ENCODE measurements around the gene SH3RF3.

Gene SH3RF3

DNA sequence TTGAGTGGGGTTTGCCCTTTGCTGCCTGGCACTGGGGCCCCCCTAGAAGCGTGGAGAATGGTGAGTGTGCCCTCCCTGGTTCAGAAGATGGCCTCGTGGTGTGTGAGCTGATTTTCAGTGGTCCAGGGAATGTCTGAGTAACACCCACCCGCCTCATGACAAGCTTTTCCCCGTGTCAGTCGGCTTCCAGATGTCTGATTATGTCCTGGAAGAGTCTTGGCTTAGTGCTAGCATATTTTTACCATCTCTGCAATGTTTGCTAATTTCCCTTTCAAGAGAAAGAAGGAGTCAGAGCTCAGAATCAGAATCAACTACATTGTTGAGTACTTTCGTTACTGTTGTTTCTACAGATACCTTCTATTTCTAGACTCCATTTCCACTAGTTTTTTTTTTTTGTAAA, 270.1 kb downstream of the SH3RF3 start:
- Histone ChIP-seq H3K36me3 (ENCODE audit: control insufficient read depth, insufficient read depth, low read length) (no peaks in the 10 kb centered on the region), H3K27ac (ENCODE audit: low read depth, low read length, severe bottlenecking) (no peak overlapping the region), H3K4me3 (ENCODE audit: extremely low read depth, insufficient read depth, low read length, poor library complexity, severe bottlenecking) (no peak overlapping the region), H3K9me3 (ENCODE audit: control insufficient read depth, low read length) (no peaks in the 10 kb centered on the region), H3K4me1 (ENCODE audit: control insufficient read depth, insufficient read depth, low read length, poor library complexity, severe bottlenecking) (peaks cover 8% of the 10 kb centered on the region)
- 81 to 93% methylated on average over 2 to 4 of the region's 6 CpGs for whole genome bisulfite sequencing, 2 experiments (ENCODE audit: insufficient coverage in 2 of 2)

DNA sequence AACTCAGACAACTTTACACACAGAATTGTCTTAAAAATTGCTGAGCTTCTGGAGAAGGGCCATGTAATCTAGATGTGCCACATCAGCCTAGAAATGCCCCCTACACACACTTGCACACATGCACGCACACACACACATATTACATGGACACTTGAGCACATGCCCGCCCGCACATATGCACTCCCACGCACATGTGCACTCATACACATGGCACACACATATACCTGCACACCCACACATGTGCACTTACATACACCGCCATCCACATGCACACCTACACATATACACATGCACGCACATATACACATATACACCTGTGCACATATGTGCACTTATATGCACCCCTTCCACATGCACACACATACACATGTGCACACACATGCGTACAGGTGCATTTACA, 271.1 kb downstream of the SH3RF3 start:
- Histone ChIP-seq H3K4me3 (ENCODE audit: extremely low read depth, insufficient read depth, low read length, poor library complexity, severe bottlenecking) (no peak overlapping the region), H3K36me3 (ENCODE audit: control insufficient read depth, insufficient read depth, low read length) (no peaks in the 10 kb centered on the region), H3K4me1 (ENCODE audit: control insufficient read depth, insufficient read depth, low read length, poor library complexity, severe bottlenecking) (peaks cover 8% of the 10 kb centered on the region), H3K9me3 (ENCODE audit: control insufficient read depth, low read length) (no peaks in the 10 kb centered on the region), H3K27ac (ENCODE audit: low read depth, low read length, severe bottlenecking) (no peak overlapping the region)
- WGBS, 2 experiments (ENCODE audit: insufficient coverage in 2 of 2), result 84 to 92% methylated on average over 7 of the region's 7 CpGs

DNA sequence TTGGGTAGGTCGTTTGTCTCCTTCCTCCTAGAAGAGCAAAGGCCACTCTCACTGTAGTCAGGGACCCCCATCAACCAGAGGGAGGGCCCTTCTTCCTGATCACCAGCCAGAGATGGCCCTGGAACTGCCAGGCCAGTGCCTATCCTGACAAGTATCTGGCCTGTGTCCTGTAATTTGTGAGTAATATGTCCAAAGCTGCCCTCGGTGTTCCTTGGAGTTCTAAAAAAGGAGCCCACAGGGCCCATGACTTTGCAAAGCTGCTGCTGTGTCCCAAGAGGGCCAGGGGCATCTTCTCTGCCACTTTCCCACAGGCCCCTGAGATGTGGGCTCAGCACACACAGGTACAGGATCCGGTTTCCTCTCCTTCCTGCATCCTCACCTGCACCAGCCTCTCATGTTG, 272.4 kb downstream of the SH3RF3 start:
- Histone ChIP-seq H3K4me1 (ENCODE audit: control insufficient read depth, insufficient read depth, low read length, poor library complexity, severe bottlenecking) (peaks cover 8% of the 10 kb centered on the region), H3K27ac (ENCODE audit: low read depth, low read length, severe bottlenecking) (no peak overlapping the region), H3K9me3 (ENCODE audit: control insufficient read depth, low read length) (no peaks in the 10 kb centered on the region), H3K36me3 (ENCODE audit: control insufficient read depth, insufficient read depth, low read length) (no peaks in the 10 kb centered on the region), H3K4me3 (ENCODE audit: extremely low read depth, insufficient read depth, low read length, poor library complexity, severe bottlenecking) (no peak overlapping the region)
- 82 to 93% methylated on average over 1 to 2 of the region's 3 CpGs for WGBS, 2 experiments (ENCODE audit: insufficient coverage in 2 of 2)

DNA sequence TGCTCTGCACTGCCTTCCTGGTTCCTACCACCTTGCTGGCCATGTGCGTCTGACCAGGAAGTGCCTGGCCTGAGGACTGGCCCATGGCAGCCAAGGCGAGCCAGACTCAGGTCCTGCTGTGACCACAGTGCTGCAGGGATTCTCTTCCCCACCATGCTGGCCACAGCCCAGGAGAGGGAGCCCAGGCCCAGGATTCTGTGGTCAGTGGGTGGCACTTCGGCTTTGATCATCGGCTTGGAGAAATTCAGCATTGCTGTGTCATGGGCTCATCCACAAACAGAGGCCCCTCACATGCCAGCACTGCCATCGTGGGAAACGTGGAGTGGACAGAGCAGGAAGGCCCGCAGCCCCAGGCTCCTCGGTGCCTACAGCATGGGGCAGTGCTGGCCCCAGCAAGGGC, 273.2 kb downstream of the SH3RF3 start:
- no peak overlapping the region for H3K27ac ChIP-seq (ENCODE audit: low read depth, low read length, severe bottlenecking)
- 90 to 93% methylated on average over 7 to 8 of the region's 8 CpGs for WGBS, 2 experiments (ENCODE audit: insufficient coverage in 2 of 2)

DNA sequence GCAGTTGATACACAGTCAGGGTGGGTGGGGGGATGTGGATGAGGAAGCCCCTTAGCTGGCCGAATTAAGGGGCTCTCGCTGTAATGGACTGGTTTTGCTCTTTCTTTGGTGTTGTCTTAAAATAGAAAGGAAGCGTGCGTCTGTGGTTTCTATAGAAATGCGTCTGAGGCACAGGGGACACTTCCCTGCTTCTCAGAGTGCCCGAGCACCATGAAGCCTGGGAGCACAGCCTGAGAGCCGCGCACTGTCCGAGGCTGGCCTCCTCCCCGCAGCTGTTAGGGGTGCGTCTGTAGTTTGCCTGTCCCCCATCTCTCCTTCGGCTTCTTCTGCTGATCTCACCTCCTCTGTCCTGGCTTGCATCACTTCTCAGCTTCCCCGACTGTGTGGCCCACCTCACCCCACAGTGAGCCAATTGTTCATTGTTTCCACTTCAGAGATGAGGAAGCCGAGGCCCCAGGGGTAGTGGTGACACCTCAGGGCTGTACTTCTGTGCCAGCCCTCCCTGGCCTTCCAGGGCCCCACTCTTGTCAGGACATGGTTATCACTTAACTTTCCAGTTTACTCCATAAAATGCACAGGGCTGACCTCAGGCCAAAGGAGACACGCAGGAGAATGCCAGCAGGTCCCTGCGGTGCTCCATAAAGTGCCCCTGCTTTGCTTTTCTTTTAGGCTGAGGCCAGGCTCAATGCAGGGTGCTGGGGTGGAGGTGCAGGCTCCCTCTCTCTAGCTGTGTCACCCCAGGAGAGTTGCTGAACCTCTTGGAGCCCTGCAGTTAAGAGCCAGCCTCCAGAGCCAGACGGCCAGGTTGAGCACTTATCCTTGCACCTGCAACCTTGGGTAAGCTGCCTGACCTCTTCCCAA, 274.2 kb downstream of the SH3RF3 start:
- Histone ChIP-seq H3K27ac (ENCODE audit: low read depth, low read length, severe bottlenecking) (no peak overlapping the region), H3K4me1 (ENCODE audit: control insufficient read depth, insufficient read depth, low read length, poor library complexity, severe bottlenecking) (peaks cover 8% of the 10 kb centered on the region), H3K4me3 (ENCODE audit: extremely low read depth, insufficient read depth, low read length, poor library complexity, severe bottlenecking) (no peak overlapping the region), H3K9me3 (ENCODE audit: control insufficient read depth, low read length) (no peaks in the 10 kb centered on the region), H3K36me3 (ENCODE audit: control insufficient read depth, insufficient read depth, low read length) (no peaks in the 10 kb centered on the region)
- 86 to 92% methylated on average over 16 to 17 of the region's 17 CpGs for WGBS, 2 experiments (ENCODE audit: insufficient coverage in 2 of 2)

More for the DNA sequence above, 273.2 kb downstream of the SH3RF3 start:
- Histone ChIP-seq H3K9me3 (ENCODE audit: control insufficient read depth, low read length) (no peaks in the 10 kb centered on the region), H3K36me3 (ENCODE audit: control insufficient read depth, insufficient read depth, low read length) (no peaks in the 10 kb centered on the region), H3K4me1 (ENCODE audit: control insufficient read depth, insufficient read depth, low read length, poor library complexity, severe bottlenecking) (peaks cover 8% of the 10 kb centered on the region), H3K4me3 (ENCODE audit: extremely low read depth, insufficient read depth, low read length, poor library complexity, severe bottlenecking) (no peak overlapping the region)

DNA sequence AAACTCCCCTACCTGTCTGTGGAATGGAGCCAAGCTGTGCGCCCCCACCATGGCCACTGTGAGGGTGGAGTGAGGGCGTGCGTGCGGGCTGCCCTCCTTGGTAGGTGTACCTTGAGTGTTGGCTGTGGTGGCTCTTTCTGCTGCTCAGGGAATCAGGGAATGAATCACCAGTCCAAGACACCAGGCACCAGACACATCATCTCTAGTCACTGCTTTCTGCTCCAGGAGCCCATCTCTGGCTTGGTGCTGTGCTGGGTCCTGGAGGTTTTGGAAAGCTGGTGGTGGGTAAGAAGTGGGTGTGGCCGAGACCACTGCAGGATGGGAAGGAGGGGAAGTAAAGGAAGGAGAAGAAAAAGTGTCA, 274.8 kb downstream of the SH3RF3 start:
- Histone ChIP-seq H3K36me3 (ENCODE audit: control insufficient read depth, insufficient read depth, low read length) (no peaks in the 10 kb centered on the region), H3K9me3 (ENCODE audit: control insufficient read depth, low read length) (no peaks in the 10 kb centered on the region), H3K27ac (ENCODE audit: low read depth, low read length, severe bottlenecking) (no peak overlapping the region), H3K4me3 (ENCODE audit: extremely low read depth, insufficient read depth, low read length, poor library complexity, severe bottlenecking) (no peak overlapping the region), H3K4me1 (ENCODE audit: control insufficient read depth, insufficient read depth, low read length, poor library complexity, severe bottlenecking) (peaks cover 8% of the 10 kb centered on the region)
- 80 to 100% methylated on average over 1 of the region's 5 CpGs for WGBS, 2 experiments (ENCODE audit: insufficient coverage in 2 of 2)

DNA sequence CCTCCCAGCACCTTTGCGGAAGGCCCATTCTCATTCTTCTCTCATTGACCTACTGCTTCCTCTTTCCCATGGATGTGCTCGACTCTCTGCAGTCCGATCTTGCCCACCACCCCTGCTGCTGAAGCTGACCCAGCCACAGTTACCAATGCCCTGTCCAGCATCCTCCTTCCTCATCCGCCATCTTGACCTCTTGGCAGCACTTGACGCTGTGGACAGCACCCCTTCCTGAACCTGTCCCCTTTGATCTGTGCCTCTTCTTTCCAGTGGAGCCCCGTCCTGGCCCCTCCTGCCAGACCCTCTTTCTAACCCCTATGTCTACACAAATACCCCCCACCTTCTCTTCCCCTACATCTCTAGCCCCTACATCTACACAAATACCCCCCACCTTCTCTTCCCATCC, 275.7 kb downstream of the SH3RF3 start:
- Histone ChIP-seq H3K4me3 (ENCODE audit: extremely low read depth, insufficient read depth, low read length, poor library complexity, severe bottlenecking) (no peak overlapping the region), H3K4me1 (ENCODE audit: control insufficient read depth, insufficient read depth, low read length, poor library complexity, severe bottlenecking) (peaks cover 8% of the 10 kb centered on the region), H3K27ac (ENCODE audit: low read depth, low read length, severe bottlenecking) (no peak overlapping the region), H3K36me3 (ENCODE audit: control insufficient read depth, insufficient read depth, low read length) (no peaks in the 10 kb centered on the region), H3K9me3 (ENCODE audit: control insufficient read depth, low read length) (no peaks in the 10 kb centered on the region)
- 91 to 93% methylated on average over 3 to 6 of the region's 6 CpGs for WGBS, 2 experiments (ENCODE audit: insufficient coverage in 2 of 2)

DNA sequence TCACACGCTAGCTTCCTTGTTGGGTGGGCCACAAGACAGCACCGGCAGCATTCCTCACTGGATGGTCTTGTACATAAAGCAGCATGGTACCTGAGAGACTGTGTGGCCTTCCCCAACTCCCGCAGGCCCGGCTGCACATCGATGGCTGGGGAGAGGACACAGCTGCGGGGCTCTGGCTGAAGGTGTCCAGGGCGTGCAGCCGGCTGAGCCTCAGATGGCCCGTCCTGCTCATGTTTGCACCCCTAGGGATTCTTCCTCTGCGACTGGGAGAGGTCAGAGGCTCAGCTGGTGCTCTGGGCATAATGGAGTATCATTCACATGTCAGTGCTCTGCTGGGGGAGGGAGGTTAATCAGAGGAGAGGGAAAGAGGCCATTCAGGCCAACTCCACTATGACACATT, 276.9 kb downstream of the SH3RF3 start:
- no peak overlapping the region for H3K4me3 ChIP-seq (ENCODE audit: extremely low read depth, insufficient read depth, low read length, poor library complexity, severe bottlenecking)
- no peaks in the 10 kb centered on the region for H3K9me3 ChIP-seq (ENCODE audit: control insufficient read depth, low read length)
- H3K36me3 ChIP-seq (ENCODE audit: control insufficient read depth, insufficient read depth, low read length), result no peaks in the 10 kb centered on the region
- 84 to 91% methylated on average over 7 to 10 of the region's 10 CpGs for WGBS, 2 experiments (ENCODE audit: insufficient coverage in 2 of 2)
- H3K27ac ChIP-seq (ENCODE audit: low read depth, low read length, severe bottlenecking), result no peak overlapping the region
- peaks cover 8% of the 10 kb centered on the region for H3K4me1 ChIP-seq (ENCODE audit: control insufficient read depth, insufficient read depth, low read length, poor library complexity, severe bottlenecking)

DNA sequence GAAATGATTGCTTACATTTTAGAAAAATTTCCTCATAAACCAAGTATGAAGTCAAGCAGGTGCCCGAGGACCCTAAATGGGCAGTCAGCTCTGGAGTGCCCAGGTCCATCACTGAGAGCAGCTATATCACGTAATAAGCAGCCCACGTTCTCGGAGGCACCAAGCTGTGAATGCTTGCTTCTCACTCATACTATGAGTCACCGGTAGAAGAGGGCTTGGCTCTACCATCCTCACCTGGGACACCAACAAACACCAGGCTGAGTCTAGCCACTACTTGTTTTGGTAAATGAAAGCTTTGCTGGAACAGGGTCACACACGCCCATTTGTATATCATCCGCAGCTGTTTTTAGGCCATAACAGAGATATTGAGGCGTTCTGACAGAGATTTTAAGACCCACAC, 277.3 kb downstream of the SH3RF3 start:
- Histone ChIP-seq H3K4me3 (ENCODE audit: extremely low read depth, insufficient read depth, low read length, poor library complexity, severe bottlenecking) (no peak overlapping the region), H3K9me3 (ENCODE audit: control insufficient read depth, low read length) (no peaks in the 10 kb centered on the region), H3K4me1 (ENCODE audit: control insufficient read depth, insufficient read depth, low read length, poor library complexity, severe bottlenecking) (peaks cover 8% of the 10 kb centered on the region), H3K36me3 (ENCODE audit: control insufficient read depth, insufficient read depth, low read length) (no peaks in the 10 kb centered on the region), H3K27ac (ENCODE audit: low read depth, low read length, severe bottlenecking) (no peak overlapping the region)
- 86 to 92% methylated on average over 7 to 8 of the region's 8 CpGs for WGBS, 2 experiments (ENCODE audit: insufficient coverage in 2 of 2)

DNA sequence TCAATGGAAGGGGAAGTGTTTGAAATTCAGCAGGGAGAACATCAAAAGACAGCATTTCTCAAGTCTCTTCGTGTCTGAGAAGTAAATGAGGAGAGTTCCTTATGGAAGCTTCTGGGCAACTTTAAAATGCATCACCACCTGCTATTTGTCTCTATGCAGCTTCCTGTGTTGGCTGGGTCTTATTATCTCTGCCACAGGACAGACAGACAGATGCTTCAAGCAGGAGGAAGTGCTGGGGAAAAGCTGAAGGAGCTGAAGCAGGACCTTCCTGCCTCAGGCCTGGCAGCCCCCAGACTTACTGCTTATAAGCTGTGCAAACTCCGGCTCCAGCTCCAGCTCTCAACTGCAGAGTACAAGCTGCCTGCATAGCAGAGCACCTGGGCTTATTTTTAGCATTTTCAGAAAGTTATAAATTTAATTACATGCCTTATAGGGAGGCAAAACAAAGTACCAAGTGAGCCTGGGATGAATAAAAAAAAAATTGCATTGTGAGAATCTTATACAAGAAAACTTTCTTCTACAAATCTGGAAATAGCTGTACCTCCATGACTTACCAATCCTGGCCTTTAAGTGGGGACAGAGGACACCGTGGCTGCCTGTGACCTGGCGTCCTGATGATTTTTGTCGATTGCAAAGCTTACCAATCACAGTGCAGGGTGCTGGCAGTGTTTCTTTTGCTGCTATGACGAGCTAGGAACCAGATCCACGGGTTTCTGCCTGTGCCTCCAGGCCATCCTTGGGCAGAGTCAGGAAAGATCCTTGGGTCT, 278.5 kb downstream of the SH3RF3 start:
- Histone ChIP-seq H3K4me3 (ENCODE audit: extremely low read depth, insufficient read depth, low read length, poor library complexity, severe bottlenecking) (no peak overlapping the region), H3K27ac (ENCODE audit: low read depth, low read length, severe bottlenecking) (no peak overlapping the region), H3K4me1 (ENCODE audit: control insufficient read depth, insufficient read depth, low read length, poor library complexity, severe bottlenecking) (peaks cover 4% of the 10 kb centered on the region), H3K36me3 (ENCODE audit: control insufficient read depth, insufficient read depth, low read length) (no peaks in the 10 kb centered on the region), H3K9me3 (ENCODE audit: control insufficient read depth, low read length) (no peaks in the 10 kb centered on the region)
- 90% methylated on average over 5 to 6 of the region's 7 CpGs for WGBS, 2 experiments (ENCODE audit: insufficient coverage in 2 of 2)

DNA sequence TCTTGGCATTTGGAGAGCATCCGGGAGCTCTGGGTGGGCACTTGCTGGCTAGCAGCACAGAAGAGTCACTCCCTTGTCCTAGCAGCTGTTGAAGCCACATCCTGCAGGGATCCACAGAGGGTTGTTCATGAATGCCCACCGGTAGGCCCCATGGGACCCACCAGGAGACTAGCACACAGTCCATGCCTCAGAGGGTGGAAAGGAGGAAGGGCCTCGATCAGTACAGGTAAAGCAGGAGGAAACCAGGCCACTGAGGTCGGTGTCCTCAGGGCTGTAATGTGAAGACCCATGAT, 279.0 kb downstream of the SH3RF3 start:
- Histone ChIP-seq H3K36me3 (ENCODE audit: control insufficient read depth, insufficient read depth, low read length) (no peaks in the 10 kb centered on the region), H3K9me3 (ENCODE audit: control insufficient read depth, low read length) (no peaks in the 10 kb centered on the region), H3K4me3 (ENCODE audit: extremely low read depth, insufficient read depth, low read length, poor library complexity, severe bottlenecking) (no peak overlapping the region), H3K4me1 (ENCODE audit: control insufficient read depth, insufficient read depth, low read length, poor library complexity, severe bottlenecking) (no peaks in the 10 kb centered on the region), H3K27ac (ENCODE audit: low read depth, low read length, severe bottlenecking) (no peak overlapping the region)
- WGBS, 2 experiments (ENCODE audit: insufficient coverage in 2 of 2), result 92 to 96% methylated on average over 3 to 4 of the region's 4 CpGs
